ENCODE data around the gene CLUH. TPM values are rescaled to one million over a fixed set of nuclear protein-coding genes. Genes with fewer than 3 reads are reported as not detected.

The CLUH gene
- total RNA-seq, 6 experiments from 2014 or later: 42.7 to 62.9 (median 48.6) TPM

- no peak for DNase-seq
- H3K36me3 Mint-ChIP-seq (ENCODE audit: low read depth): no peaks in the 10 kb centered on the region
- H3K27me3 Mint-ChIP-seq (ENCODE audit: insufficient read depth): peaks cover 33% of the 10 kb centered on the region
- H3K4me1 Mint-ChIP-seq (ENCODE audit: low read depth): no peaks in the 10 kb centered on the region
- TF ChIP-seq CTCF (IDR thresholded peaks at IDR 0.05): no peak
- H3K9me3 Mint-ChIP-seq: no peaks in the 10 kb centered on the region
- H3K27ac Mint-ChIP-seq: no peak overlapping the region
- no peak overlapping the region for H3K4me3 Mint-ChIP-seq
Observed at GRCh38 chr17:2750721-2751120, 39.2 kb upstream of the CLUH start.

- Mint-ChIP-seq H3K27ac (no peak overlapping the region), H3K4me1 (ENCODE audit: low read depth) (no peaks in the 10 kb centered on the region), H3K36me3 (ENCODE audit: low read depth) (no peaks in the 10 kb centered on the region), H3K9me3 (no peaks in the 10 kb centered on the region), H3K27me3 (ENCODE audit: insufficient read depth) (peaks cover 36% of the 10 kb centered on the region), H3K4me3 (no peak overlapping the region)
- DNase-seq: peak; percentile 34
- TF ChIP-seq CTCF (IDR thresholded peaks at IDR 0.05): no peak
Observed at GRCh38 chr17:2749784-2750181, 38.2 kb upstream of the CLUH start.

GRCh38 chr17:2749058-2749783 lies 37.7 kb upstream of the CLUH start, which contains the start of gene CCDC92B:
Gene CCDC92B, minus strand, starts transcription at chr17:2749652. Its CDS starts 14,507 bp downstream, at chr17:2735145.
- Mint-ChIP-seq H3K27me3 (ENCODE audit: insufficient read depth) (peaks cover 34% of the 10 kb centered on the region), H3K9me3 (no peaks in the 10 kb centered on the region), H3K4me1 (ENCODE audit: low read depth) (no peaks in the 10 kb centered on the region), H3K27ac (no peak within 1 kb of the TSS), H3K4me3 (no peak within 1 kb of the TSS), H3K36me3 (ENCODE audit: low read depth) (no peaks in the 10 kb centered on the region)
- DNase-seq: no peak
- TF ChIP-seq CTCF (IDR thresholded peaks at IDR 0.05): no peak

GRCh38 chr17:2745317-2746037 lies 33.9 kb upstream of the CLUH start:
- Mint-ChIP-seq H3K9me3 (no peaks in the 10 kb centered on the region), H3K27me3 (ENCODE audit: insufficient read depth) (peaks cover 39% of the 10 kb centered on the region), H3K36me3 (ENCODE audit: low read depth) (no peaks in the 10 kb centered on the region), H3K4me3 (no peak overlapping the region), H3K27ac (no peak overlapping the region), H3K4me1 (ENCODE audit: low read depth) (no peaks in the 10 kb centered on the region)
- DNase-seq: no peak
- no peak for TF ChIP-seq CTCF (IDR thresholded peaks at IDR 0.05)

GRCh38 chr17:2737693-2738092 lies 26.1 kb upstream of the CLUH start:
- TF ChIP-seq CTCF (IDR thresholded peaks at IDR 0.05): no peak
- Mint-ChIP-seq H3K9me3 (no peaks in the 10 kb centered on the region), H3K27me3 (ENCODE audit: insufficient read depth) (peaks cover 16% of the 10 kb centered on the region), H3K27ac (no peak overlapping the region), H3K4me1 (ENCODE audit: low read depth) (no peaks in the 10 kb centered on the region), H3K4me3 (no peak overlapping the region), H3K36me3 (ENCODE audit: low read depth) (no peaks in the 10 kb centered on the region)
- no peak for DNase-seq
